Neutrophil (primary cell): ENCODE data around the gene MYT1.
"Not testable (repeated sequence)": the region's sequence is repeated elsewhere in the genome, so short reads cannot be mapped to it uniquely, and the experiment has no call there.

Source experiments
- H3K27ac ChIP-seq: fragments of 200-600 bp; sonication (generic); 2 replicates; pipeline ENCODE4 v1.5.1; 2016; ENCODE audit warnings: mild to moderate bottlenecking, moderate library complexity
- H3K27me3 ChIP-seq: fragments of 200-600 bp; sonication (generic); 2 replicates; pipeline ENCODE4 v1.6.0; 2016; ENCODE audit warnings: mild to moderate bottlenecking
- H3K36me3 ChIP-seq: fragments of 200-600 bp; sonication (generic); 2 replicates; pipeline ENCODE4 v1.5.1; 2017
- H3K4me1 ChIP-seq, 2 experiments: fragments of 200-600 bp in 1 of 2; sonication (generic) in 1 of 2; 1 replicate in 1 of 2; 2 replicates in 1 of 2; pipeline versions ENCODE4 v1.5.1 to v1.6.1; 2013 to 2016; ENCODE audit warnings: low read depth in 1 of 2, low read length in 1 of 2, mild to moderate bottlenecking in 1 of 2, moderate library complexity in 1 of 2; ENCODE audit not compliant: control insufficient read depth in 1 of 2, insufficient read depth in 1 of 2
- H3K4me3 ChIP-seq, 2 experiments: fragments of 200-600 bp in 1 of 2; sonication (generic) in 1 of 2; 1 replicate in 1 of 2; 2 replicates in 1 of 2; pipeline ENCODE4 v1.5.1; 2013 to 2016; ENCODE audit warnings: low read depth in 1 of 2, low read length in 1 of 2, mild to moderate bottlenecking in 1 of 2, moderate library complexity in 1 of 2
- H3K9me3 ChIP-seq: fragments of 200-600 bp; sonication (generic); 2 replicates; pipeline ENCODE4 v1.5.1; 2016
- CTCF ChIP-seq: fragments of 200-600 bp; sonication (generic); IDR thresholded peaks from 2 replicates; pipeline ENCODE4 v1.5.1; 2016; ENCODE audit warnings: antibody characterized with exemption

The MYT1 gene

DNA sequence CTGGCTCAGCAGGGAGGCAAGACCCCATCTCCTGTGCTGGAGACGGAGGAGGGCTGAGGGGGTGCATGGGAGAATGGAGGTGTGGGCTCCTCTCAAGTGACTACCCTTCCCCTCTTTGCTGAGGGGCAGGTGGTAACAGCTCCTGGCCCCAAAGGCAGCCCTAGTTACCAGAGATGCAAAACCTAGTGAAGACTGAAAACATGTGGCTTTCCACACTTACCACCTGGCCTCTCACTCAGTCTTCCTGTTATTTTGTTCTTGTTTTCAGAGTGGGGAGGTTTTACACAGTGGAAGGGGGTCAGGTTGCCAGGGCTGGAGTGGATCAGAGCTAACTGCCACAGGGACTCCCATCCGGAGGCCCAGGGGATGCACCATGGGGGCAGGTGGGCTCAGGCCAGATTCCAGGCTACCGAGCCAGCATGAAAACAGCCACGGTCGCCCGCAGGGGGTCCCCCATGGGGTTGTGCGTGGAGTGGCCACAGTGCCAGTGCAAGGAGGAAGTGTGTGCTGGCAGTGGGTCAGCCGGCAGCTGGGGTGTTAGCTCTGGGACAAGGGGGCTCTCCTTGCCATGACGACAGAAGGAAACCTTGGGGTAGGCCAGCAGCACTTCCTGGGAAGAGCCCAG is 21.1 kb downstream of the MYT1 start:
- peaks cover 0 to 3% of the 10 kb centered on the region in 2 experiments for H3K4me1 ChIP-seq
- no peak overlapping the region for H3K4me3 ChIP-seq
- TF ChIP-seq CTCF: no peak
- H3K27ac ChIP-seq: no peak overlapping the region
- no peaks in the 10 kb centered on the region for H3K27me3 ChIP-seq
- H3K9me3 ChIP-seq: no peaks in the 10 kb centered on the region
- H3K36me3 ChIP-seq: no peaks in the 10 kb centered on the region

DNA sequence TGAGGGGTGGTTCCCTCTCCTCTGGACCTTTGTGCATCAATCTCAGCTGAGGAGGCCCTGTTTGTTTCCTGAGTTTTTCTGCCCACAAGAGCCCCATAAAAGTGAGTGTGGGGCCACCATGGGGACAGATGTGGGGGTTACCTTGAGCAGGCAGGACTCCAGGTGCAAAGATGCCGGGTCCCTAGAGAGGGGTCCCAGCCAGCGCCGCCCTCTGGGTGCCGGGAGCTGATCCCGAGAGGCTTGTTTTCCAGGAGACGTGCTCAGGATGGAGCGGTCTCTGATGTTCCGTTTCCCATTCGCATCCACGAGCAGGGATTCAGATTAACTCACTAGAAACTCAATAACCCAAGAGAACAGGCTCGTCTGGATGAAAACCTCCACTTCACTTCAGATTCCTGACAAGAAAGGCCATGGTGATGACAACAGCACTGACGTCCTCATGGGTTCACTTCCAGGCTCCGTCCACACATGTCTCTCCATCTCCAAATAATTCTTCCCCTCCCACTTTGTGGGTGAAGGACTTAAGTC is 21.9 kb downstream of the MYT1 start:
- Histone ChIP-seq H3K27ac (no peak overlapping the region), H3K36me3 (no peaks in the 10 kb centered on the region)
- no peak for TF ChIP-seq CTCF

GRCh38 chr20:64187213-64187612 is 23.0 kb downstream of the MYT1 start:
- not testable (repeated sequence) for H3K4me1 ChIP-seq, H3K36me3 ChIP-seq, H3K4me3 ChIP-seq, H3K27me3 ChIP-seq, H3K27ac ChIP-seq, H3K9me3 ChIP-seq

More for the DNA sequence above, 21.9 kb downstream of the MYT1 start:
- no peaks in the 10 kb centered on the region for H3K27me3 ChIP-seq
- H3K4me3 ChIP-seq: no peak overlapping the region
- peaks cover 0 to 3% of the 10 kb centered on the region in 2 experiments for H3K4me1 ChIP-seq
- H3K9me3 ChIP-seq: no peaks in the 10 kb centered on the region

DNA sequence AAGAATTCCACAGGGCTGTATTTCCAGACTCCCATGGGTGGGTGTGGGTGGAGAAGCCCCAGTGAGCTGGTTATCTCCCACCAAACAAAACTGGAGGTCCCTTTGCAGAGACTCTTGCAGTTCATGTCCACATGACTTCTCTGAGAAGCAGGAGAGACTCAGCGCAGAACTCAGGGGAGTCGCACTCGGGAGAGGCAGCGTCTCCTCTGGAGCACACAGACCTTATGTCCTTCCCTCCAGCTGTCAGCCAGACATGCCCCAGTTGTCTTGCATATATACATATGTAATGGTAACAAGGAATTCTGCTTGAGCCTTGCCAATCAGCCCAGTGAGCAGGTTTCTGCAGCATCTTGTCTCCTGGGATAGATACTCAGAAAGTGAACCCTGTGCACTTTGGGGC is 23.8 kb downstream of the MYT1 start:
- H3K36me3 ChIP-seq: no peaks in the 10 kb centered on the region
- no peak for TF ChIP-seq CTCF
- H3K27ac ChIP-seq: no peak overlapping the region
- peaks cover 3% of the 10 kb centered on the region for H3K27me3 ChIP-seq
- no peaks in the 10 kb centered on the region for H3K9me3 ChIP-seq
- no peak overlapping the region for H3K4me3 ChIP-seq
- peaks cover 0 to 3% of the 10 kb centered on the region in 2 experiments for H3K4me1 ChIP-seq

- no peaks in the 10 kb centered on the region for H3K9me3 ChIP-seq
- peaks cover 9% of the 10 kb centered on the region for H3K27me3 ChIP-seq
- no peaks in the 10 kb centered on the region for H3K36me3 ChIP-seq
- H3K4me3 ChIP-seq: no peak overlapping the region
- H3K4me1 ChIP-seq: peaks cover 0 to 3% of the 10 kb centered on the region in 2 experiments
- no peak for TF ChIP-seq CTCF
- H3K27ac ChIP-seq: no peak overlapping the region
Observed at GRCh38 chr20:64188682-64189529, 24.7 kb downstream of the MYT1 start.

DNA sequence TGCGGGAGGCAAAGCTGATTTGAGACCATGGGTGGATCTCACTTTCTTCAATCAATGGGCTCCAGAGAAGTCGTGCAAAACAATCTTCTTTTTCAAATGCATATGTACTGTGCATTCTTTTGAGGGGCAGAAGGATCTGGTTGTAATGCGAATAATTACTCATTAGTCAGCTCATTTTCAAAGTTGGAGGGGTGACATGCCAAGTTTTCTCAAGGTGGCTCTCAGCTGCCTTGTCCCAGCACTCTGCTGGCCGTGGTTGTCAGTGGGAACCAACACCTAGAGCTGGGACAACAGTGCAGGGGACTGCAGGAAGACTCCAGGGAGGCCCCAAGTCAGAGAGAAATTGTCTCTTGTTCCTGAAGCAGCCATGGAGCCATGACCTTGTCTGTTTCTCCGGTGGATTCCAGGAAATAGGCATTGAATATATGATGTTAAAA is 25.3 kb downstream of the MYT1 start:
- Histone ChIP-seq H3K9me3 (no peaks in the 10 kb centered on the region), H3K36me3 (no peaks in the 10 kb centered on the region), H3K4me3 (no peak overlapping the region), H3K27me3 (peaks cover 13% of the 10 kb centered on the region), H3K4me1 (peaks cover 0 to 3% of the 10 kb centered on the region in 2 experiments), H3K27ac (no peak overlapping the region)
- no peak for TF ChIP-seq CTCF
